A549 (cell line): Measurements from ENCODE around the gene FARP2.

Experiments used
- CEBPB ChIP-seq, 2 experiments: fragments of >200 bp in 1 of 2; sonication (Bioruptor Twin) in 1 of 2; formaldehyde crosslinking in 1 of 2; IDR thresholded peaks; 2 replicates each; pipeline ENCODE4 v1.6.1; 2012 to 2016
- ESRRA ChIP-seq: fragments of 150-350 bp; IDR thresholded peaks from 2 replicates; pipeline ENCODE4 v1.6.1; 2014; ENCODE audit warnings: mild to moderate bottlenecking, low read length, borderline replicate concordance
- RFX5 ChIP-seq: fragments of 450-650 bp; IDR thresholded peaks from 2 replicates; pipeline ENCODE4 v1.7.1; 2014; ENCODE audit warnings: antibody characterized with exemption, mild to moderate bottlenecking, moderate library complexity
- RNF2 ChIP-seq: fragments of 200-600 bp; sonication (generic); IDR thresholded peaks from 2 replicates; pipeline ENCODE4 v1.6.1; 2016; ENCODE audit warnings: low read depth, mild to moderate bottlenecking, antibody characterized with exemption, moderate library complexity, borderline replicate concordance
- SMC3 ChIP-seq: fragments of >200 bp; sonication (Bioruptor Twin); formaldehyde crosslinking; IDR thresholded peaks from 3 replicates; pipeline ENCODE4 v1.6.1; 2018; ENCODE audit warnings: inconsistent platforms
- ZNF302 ChIP-seq: fragments of 250-450 bp; sonication (Bioruptor Pico); IDR thresholded peaks from 2 replicates; pipeline ENCODE4 v1.9.0; 2021; ENCODE audit warnings: inconsistent platforms, mild to moderate bottlenecking, moderate library complexity
- TF ChIP-seq, protein P1 (sequence below): fragments of >200 bp; sonication (Bioruptor Twin); formaldehyde crosslinking; IDR thresholded peaks from 3 replicates; pipeline ENCODE4 v1.5.1; 2016
- TF ChIP-seq, protein P2 (sequence below): IDR thresholded peaks from 2 replicates; pipeline ENCODE4 v1.6.1; 2012

DNA sequence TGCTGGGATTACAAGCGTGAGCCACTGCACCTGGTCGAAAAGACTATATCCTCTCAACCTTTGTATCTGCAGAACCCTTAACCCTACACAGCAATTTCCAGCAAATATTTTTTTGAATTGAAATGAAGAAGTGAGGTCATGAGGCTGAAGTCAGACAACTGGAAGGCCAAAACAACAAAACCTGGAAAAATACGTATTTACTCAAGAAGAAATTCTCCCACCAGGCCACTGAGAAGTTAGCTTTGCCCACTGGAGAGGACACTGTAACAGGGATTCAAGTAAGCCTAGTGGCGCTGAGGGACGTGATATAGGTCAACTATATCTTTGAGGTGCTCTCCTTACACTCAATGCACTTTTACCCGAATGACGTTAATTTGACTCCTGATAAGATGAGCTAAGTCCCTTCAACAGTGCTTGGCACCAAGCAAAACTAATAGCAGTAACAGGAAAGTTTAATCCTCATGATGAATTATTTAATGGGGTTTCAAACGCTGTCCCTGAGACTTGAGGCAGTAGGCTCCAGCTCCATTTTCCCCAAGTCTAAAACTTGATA, 42.5 kb upstream of the FARP2 start:
- no peak for TF ChIP-seq CEBPB (IDR thresholded peaks at IDR 0.05)
- TF ChIP-seq, protein P1, sequence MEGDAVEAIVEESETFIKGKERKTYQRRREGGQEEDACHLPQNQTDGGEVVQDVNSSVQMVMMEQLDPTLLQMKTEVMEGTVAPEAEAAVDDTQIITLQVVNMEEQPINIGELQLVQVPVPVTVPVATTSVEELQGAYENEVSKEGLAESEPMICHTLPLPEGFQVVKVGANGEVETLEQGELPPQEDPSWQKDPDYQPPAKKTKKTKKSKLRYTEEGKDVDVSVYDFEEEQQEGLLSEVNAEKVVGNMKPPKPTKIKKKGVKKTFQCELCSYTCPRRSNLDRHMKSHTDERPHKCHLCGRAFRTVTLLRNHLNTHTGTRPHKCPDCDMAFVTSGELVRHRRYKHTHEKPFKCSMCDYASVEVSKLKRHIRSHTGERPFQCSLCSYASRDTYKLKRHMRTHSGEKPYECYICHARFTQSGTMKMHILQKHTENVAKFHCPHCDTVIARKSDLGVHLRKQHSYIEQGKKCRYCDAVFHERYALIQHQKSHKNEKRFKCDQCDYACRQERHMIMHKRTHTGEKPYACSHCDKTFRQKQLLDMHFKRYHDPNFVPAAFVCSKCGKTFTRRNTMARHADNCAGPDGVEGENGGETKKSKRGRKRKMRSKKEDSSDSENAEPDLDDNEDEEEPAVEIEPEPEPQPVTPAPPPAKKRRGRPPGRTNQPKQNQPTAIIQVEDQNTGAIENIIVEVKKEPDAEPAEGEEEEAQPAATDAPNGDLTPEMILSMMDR, result no peak
- TF ChIP-seq ZNF302 (CRISPR knock-in tag), result no peak
- TF ChIP-seq SMC3, result no peak
- no peak for TF ChIP-seq RFX5
- TF ChIP-seq ESRRA, result no peak
- TF ChIP-seq, protein P2, sequence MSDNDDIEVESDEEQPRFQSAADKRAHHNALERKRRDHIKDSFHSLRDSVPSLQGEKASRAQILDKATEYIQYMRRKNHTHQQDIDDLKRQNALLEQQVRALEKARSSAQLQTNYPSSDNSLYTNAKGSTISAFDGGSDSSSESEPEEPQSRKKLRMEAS, result no peak
- no peak for TF ChIP-seq RNF2
